Uterus (tissue), 4 donors: ENCODE measurements around the gene TSFM. TPM values are rescaled to one million over a fixed set of nuclear protein-coding genes. Genes with fewer than 3 reads are reported as not detected.
"Not testable (repeated sequence)": the region's sequence is repeated elsewhere in the genome, so short reads cannot be mapped to it uniquely, and the experiment has no call there.

Experiments used
- DNase-seq, 2 donors: peaks; one replicate each; pipeline ENCODE4 v3.0.0-alpha.2; 2019 to 2020
- H3K27ac ChIP-seq, 2 donors: fragments of 200-600 bp; sonication (generic); 1 replicate in 1 of 2; 2 replicates in 1 of 2; pipeline ENCODE4 v1.5.1; 2016 to 2018
- H3K27me3 ChIP-seq, 2 donors: fragments of 200-600 bp; sonication (generic); one replicate each; pipeline ENCODE4 v1.5.1; 2018 to 2019; ENCODE audit warnings: control low read depth in 1 of 2
- H3K36me3 ChIP-seq, 2 donors: fragments of 200-600 bp; sonication (generic); one replicate each; pipeline ENCODE4 v1.5.1; 2019; ENCODE audit warnings: control low read depth in 1 of 2
- H3K4me1 ChIP-seq, 2 donors: fragments of 200-600 bp; sonication (generic); one replicate each; pipeline ENCODE4 v1.5.1; 2018 to 2019; ENCODE audit warnings: control low read depth in 1 of 2
- H3K4me3 ChIP-seq, 2 donors: fragments of 200-600 bp; sonication (generic); 1 replicate in 1 of 2; 2 replicates in 1 of 2; pipeline ENCODE4 v1.5.1; 2018 to 2019; ENCODE audit warnings: mild to moderate bottlenecking in 1 of 2
- H3K9me3 ChIP-seq, 2 donors: fragments of 200-600 bp; sonication (generic); one replicate each; pipeline ENCODE4 v1.5.1; 2019; ENCODE audit warnings: control low read depth in 1 of 2
- POLR2A ChIP-seq, 2 donors: fragments of 450-650 bp; IDR thresholded peaks; one replicate each; pipeline ENCODE4 v1.6.1; 2016; ENCODE audit warnings: antibody characterized with exemption in 2 of 2, mild to moderate bottlenecking in 1 of 2, moderate library complexity in 1 of 2
- intact Hi-C: fragments of 100-400 bp; cut with DNase I; formaldehyde crosslinking; loops from one replicate; pipeline ENCODE4 v1.15.1; 2023; ENCODE audit warnings: low total_unique reads
- total RNA-seq, 4 donors: library from RNA; depleted of rRNA in 3 of 4; stranded (reverse); fragments of >200 nt in 3 of 4; gene quantifications; one replicate each; pipeline versions ENCODE4 v1.1.0 to v1.2.4, GENCODE V29; 2014 to 2023
- TF ChIP-seq, protein P1 (sequence below), 4 experiments: fragments of 200-600 bp in 2 of 4; fragments of 450-650 bp in 2 of 4; sonication (generic) in 2 of 4; IDR thresholded peaks; one replicate each; pipeline ENCODE4 v1.5.1; 2016 to 2019; ENCODE audit warnings: antibody characterized with exemption in 4 of 4, mild to moderate bottlenecking in 2 of 4, moderate library complexity in 1 of 4
- donor health status: DM: yes; HTN: yes; CAD: no.

Gene TSFM
- total RNA-seq, 4 donors from 2014 or later = 8.2 to 22.3 (median 16.7) TPM

DNA sequence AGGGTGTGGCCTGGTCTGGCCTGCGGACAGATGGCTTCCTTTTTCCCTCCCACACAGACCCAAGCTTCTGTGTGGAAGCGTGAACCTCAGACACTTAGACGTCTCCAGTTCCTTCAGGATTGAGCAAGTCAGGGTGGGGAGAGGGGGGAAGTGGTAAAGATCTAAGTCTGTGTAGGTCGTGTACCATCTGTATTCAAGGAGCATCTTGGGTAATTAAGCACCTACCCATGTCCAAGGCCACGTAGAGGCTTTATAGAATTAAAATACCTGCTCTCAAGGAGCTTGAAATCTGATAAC lies 34.2 kb downstream of the TSFM start:
- peak; percentile 53 to 59 for DNase-seq
- Histone ChIP-seq H3K4me3 (no peak overlapping the region), H3K36me3 (no peaks in the 10 kb centered on the region), H3K9me3 (no peaks in the 10 kb centered on the region), H3K4me1 (peaks cover 0 to 14% of the 10 kb centered on the region in 2 donors), H3K27me3 (no peaks in the 10 kb centered on the region), H3K27ac (peak overlapping the region; percentile 9 to 15)
- intact Hi-C loops = no loop called here
- TF ChIP-seq POLR2A (IDR thresholded peaks at IDR 0.05) = no peak
- TF ChIP-seq, protein P1, sequence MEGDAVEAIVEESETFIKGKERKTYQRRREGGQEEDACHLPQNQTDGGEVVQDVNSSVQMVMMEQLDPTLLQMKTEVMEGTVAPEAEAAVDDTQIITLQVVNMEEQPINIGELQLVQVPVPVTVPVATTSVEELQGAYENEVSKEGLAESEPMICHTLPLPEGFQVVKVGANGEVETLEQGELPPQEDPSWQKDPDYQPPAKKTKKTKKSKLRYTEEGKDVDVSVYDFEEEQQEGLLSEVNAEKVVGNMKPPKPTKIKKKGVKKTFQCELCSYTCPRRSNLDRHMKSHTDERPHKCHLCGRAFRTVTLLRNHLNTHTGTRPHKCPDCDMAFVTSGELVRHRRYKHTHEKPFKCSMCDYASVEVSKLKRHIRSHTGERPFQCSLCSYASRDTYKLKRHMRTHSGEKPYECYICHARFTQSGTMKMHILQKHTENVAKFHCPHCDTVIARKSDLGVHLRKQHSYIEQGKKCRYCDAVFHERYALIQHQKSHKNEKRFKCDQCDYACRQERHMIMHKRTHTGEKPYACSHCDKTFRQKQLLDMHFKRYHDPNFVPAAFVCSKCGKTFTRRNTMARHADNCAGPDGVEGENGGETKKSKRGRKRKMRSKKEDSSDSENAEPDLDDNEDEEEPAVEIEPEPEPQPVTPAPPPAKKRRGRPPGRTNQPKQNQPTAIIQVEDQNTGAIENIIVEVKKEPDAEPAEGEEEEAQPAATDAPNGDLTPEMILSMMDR (IDR thresholded peaks at IDR 0.05) = no peak

GRCh38 chr12:57817261-57817989 lies 34.8 kb downstream of the TSFM start:
- peaks cover 0 to 14% of the 10 kb centered on the region in 2 donors for H3K4me1 ChIP-seq
- peak overlapping the region; percentile 9 to 15 for H3K27ac ChIP-seq
- intact Hi-C loops = no loop called here
- TF ChIP-seq, protein P1 (IDR thresholded peaks at IDR 0.05) = no peak
- TF ChIP-seq POLR2A (IDR thresholded peaks at IDR 0.05) = no peak
- H3K9me3 ChIP-seq = no peaks in the 10 kb centered on the region
- H3K36me3 ChIP-seq = no peaks in the 10 kb centered on the region
- H3K27me3 ChIP-seq = no peaks in the 10 kb centered on the region
- H3K4me3 ChIP-seq = no peak overlapping the region
- no peak for DNase-seq

DNA sequence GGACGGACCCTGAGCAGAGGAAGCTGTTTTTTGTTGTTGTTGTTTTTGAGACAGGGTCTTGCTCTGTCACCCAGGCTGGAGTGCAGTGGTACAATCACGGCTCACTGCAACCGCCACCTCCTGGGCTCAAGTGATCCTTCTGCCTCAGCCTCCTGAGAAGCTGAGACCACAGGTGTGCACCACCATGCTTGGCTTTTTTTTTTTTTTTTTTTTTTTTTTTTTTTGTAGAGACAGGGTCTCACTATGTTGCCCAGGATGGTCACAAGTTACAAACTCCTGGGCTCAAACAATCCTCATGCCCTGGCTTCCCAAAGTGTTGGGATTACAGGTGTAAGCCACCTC lies 35.4 kb downstream of the TSFM start:
- DNase-seq, H3K36me3 ChIP-seq, H3K27me3 ChIP-seq, H3K4me3 ChIP-seq, H3K9me3 ChIP-seq, intact Hi-C loops: not testable (repeated sequence)
- Histone ChIP-seq H3K27ac (peak overlapping the region; percentile 9 to 15), H3K4me1 (peaks cover 0 to 14% of the 10 kb centered on the region in 2 donors)

- intact Hi-C loops, H3K36me3 ChIP-seq, H3K27ac ChIP-seq, DNase-seq, H3K4me1 ChIP-seq, H3K27me3 ChIP-seq, H3K4me3 ChIP-seq, H3K9me3 ChIP-seq: not testable (repeated sequence)
Measured at GRCh38 chr12:57820119-57820518, 37.5 kb downstream of the TSFM start.

DNA sequence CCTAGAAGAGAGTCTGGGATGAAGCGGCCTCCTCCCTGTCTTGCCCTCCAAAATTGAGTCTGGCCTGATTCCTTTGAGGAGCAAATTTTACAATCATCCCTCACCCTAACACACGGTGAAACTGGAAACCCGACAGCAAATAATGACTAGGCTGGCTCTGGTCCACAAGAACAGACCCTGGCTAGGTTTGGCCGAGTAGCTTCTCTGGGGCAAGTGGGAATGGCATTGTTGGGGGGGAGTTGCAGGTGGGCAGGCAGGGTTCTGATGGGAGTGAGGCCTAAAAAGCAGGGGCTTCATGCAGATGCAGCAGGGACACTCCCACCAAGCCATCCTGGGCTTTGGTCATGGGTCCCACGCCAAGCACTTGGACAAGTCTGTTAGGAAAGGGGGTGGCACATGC lies 38.4 kb downstream of the TSFM start:
- H3K27me3 ChIP-seq, intact Hi-C loops, H3K9me3 ChIP-seq, H3K27ac ChIP-seq, H3K4me3 ChIP-seq, DNase-seq, H3K36me3 ChIP-seq, H3K4me1 ChIP-seq: not testable (repeated sequence)

GRCh38 chr12:57821474-57822214 lies 39.1 kb downstream of the TSFM start:
- Histone ChIP-seq H3K27me3 (no peaks in the 10 kb centered on the region), H3K36me3 (no peaks in the 10 kb centered on the region), H3K4me1 (peaks cover 0 to 11% of the 10 kb centered on the region in 2 donors), H3K27ac (no peak overlapping the region), H3K9me3 (no peaks in the 10 kb centered on the region), H3K4me3 (no peak overlapping the region)
- no peak for DNase-seq
- TF ChIP-seq POLR2A (IDR thresholded peaks at IDR 0.05) = no peak
- TF ChIP-seq, protein P1 (IDR thresholded peaks at IDR 0.05) = no peak
- intact Hi-C loops = no loop called here
